Colonic mucosa (tissue), 4 donors: ENCODE results near the gene RNU2-1. TPM values are rescaled to one million over a fixed set of nuclear protein-coding genes. Genes with fewer than 3 reads are reported as not detected.
A peak's percentile ranks its signal among the peaks of the same experiment; 100 is the strongest.

Source experiments
- DNase-seq: peaks from one replicate; pipeline ENCODE4 v3.0.0-alpha.2; 2020
- H3K27ac ChIP-seq: fragments of 200-600 bp; one replicate; pipeline ENCODE4 v1.8.0; 2021
- H3K27me3 ChIP-seq: fragments of 200-600 bp; one replicate; pipeline ENCODE4 v1.8.0; 2021
- H3K36me3 ChIP-seq: fragments of 200-600 bp; one replicate; pipeline ENCODE4 v1.8.0; 2021
- H3K4me1 ChIP-seq: fragments of 200-600 bp; one replicate; pipeline ENCODE4 v1.8.0; 2021; ENCODE audit warnings: mild to moderate bottlenecking
- H3K4me3 ChIP-seq: fragments of 200-600 bp; one replicate; pipeline ENCODE4 v1.8.0; 2021
- H3K9ac ChIP-seq, 2 donors: one replicate each; pipeline ENCODE4 v1.7.0; 2013; ENCODE audit warnings: control low read depth in 2 of 2, low read depth in 2 of 2, low read length in 2 of 2
- H3K9me3 ChIP-seq: fragments of 200-600 bp; one replicate; pipeline ENCODE4 v1.8.0; 2021
- intact Hi-C: fragments of 100-400 bp; cut with DNase I; formaldehyde crosslinking; loops from one replicate; pipeline ENCODE4 v1.14.1; 2022
- total RNA-seq, 2 donors: library from RNA; stranded (reverse); fragmentation: NEBNext Ultra II Directional in 1 of 2; extraction: Animal tissue kit (Norgen Biotek cat#: 25700) in 1 of 2; gene quantifications; one replicate each; pipeline ENCODE4 v1.2.1, GENCODE V29; 2021
- TF ChIP-seq, protein P1 (sequence below): fragments of 200-600 bp; IDR thresholded peaks from one replicate; pipeline ENCODE4 v1.8.0; 2022; ENCODE audit warnings: antibody characterized with exemption, mild to moderate bottlenecking
- donor health status: healthy.
- donor health status: DM: no; HTN: no; CAD: no.
- donor health status: DM: no; HTN: no; CAD: no.

RNU2-1 gene
- total RNA-seq, 2 donors from 2014 or later, result 2,735 to 6,693 TPM

DNA sequence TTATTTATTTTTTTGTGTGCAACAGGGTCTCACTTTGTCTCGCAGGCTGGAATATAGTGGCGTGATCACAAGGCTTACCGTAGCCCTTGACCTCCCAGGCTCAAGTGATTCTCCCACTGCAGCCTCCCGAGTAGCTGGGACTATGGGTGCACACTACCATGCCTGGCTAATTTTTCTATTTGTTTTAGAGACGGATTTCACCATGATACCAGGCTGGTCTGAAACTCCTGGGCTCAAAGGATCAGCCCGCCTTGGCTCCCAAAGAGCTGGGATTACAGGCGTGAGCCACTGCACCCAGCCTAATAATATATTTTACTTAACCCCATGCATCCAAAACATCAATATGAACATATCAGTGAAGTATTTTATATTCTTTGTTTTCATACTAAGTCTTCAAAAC, 7.4 kb downstream of the RNU2-1 start:
- peak; percentile 1 for DNase-seq
- Histone ChIP-seq H3K27me3 (no peaks in the 10 kb centered on the region), H3K27ac (no peak overlapping the region), H3K4me3 (no peak overlapping the region), H3K36me3 (no peaks in the 10 kb centered on the region), H3K4me1 (no peaks in the 10 kb centered on the region), H3K9ac (no peak overlapping the region), H3K9me3 (no peaks in the 10 kb centered on the region)
- intact Hi-C loops, result no loop called here
- TF ChIP-seq, protein P1, sequence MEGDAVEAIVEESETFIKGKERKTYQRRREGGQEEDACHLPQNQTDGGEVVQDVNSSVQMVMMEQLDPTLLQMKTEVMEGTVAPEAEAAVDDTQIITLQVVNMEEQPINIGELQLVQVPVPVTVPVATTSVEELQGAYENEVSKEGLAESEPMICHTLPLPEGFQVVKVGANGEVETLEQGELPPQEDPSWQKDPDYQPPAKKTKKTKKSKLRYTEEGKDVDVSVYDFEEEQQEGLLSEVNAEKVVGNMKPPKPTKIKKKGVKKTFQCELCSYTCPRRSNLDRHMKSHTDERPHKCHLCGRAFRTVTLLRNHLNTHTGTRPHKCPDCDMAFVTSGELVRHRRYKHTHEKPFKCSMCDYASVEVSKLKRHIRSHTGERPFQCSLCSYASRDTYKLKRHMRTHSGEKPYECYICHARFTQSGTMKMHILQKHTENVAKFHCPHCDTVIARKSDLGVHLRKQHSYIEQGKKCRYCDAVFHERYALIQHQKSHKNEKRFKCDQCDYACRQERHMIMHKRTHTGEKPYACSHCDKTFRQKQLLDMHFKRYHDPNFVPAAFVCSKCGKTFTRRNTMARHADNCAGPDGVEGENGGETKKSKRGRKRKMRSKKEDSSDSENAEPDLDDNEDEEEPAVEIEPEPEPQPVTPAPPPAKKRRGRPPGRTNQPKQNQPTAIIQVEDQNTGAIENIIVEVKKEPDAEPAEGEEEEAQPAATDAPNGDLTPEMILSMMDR, result no peak

DNA sequence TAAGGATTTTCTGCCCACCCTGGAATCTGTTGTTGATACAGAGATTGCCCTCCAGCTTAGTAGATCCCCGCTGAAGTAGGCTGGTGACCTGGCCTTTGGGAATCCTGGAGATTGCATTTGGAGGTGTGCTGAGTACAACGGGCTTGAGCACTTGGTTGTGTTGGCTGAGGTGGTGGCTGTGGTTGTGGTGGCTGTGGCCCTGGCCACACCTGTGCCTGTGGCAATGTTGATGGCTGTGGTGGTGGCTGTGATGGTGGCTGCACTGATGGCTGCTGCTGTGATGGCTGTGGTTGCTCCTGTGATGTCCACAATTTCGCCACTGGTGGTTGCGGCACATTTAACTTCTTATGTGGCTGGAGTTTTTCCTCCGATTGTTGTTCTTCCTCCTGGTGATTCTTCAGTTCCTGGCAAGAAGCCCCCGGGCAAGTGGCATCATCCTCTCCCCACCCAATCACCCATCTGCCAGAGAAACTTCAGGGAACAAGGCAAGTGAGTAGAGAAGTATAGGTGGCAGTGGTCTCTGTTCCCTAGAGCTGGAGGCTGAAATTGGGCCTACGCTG, 9.6 kb downstream of the RNU2-1 start:
- Histone ChIP-seq H3K4me1 (no peaks in the 10 kb centered on the region), H3K4me3 (no peak overlapping the region), H3K27ac (no peak overlapping the region), H3K36me3 (no peaks in the 10 kb centered on the region), H3K27me3 (no peaks in the 10 kb centered on the region), H3K9me3 (no peaks in the 10 kb centered on the region), H3K9ac (no peak overlapping the region)
- TF ChIP-seq, protein P1, result no peak
- peak; percentile 3 for DNase-seq
- intact Hi-C loops, result no loop called here

DNA sequence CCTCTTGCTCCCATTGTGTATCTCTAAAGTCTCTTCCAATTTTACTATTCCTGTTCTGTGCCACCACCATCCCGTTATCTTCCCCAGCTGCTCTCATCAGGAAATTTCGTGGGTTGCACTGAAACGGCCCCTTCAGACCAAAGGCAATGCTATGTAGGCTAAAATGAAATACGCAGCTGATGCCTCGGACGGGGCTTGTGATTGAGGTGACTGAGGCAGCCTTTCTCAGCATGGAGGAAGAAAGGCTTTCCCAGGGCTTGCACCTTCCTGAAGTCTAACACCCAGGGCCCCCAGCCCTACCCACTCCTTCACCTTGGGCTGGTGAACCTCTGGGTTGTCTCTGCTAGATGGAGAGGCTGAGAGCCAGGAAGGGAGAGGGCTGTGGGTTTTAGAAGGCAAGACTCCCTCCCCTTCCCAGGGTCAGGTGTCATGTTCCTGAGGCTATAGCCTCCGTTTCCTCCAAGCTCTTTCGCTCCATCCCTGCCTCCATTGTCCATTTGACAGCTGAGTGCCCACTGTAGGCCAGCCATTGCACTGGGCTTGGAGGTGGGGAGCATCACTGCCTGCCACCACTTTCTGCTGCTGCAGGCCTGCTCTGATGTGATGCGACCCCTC, 13.2 kb downstream of the RNU2-1 start:
- Histone ChIP-seq H3K9me3 (no peaks in the 10 kb centered on the region), H3K4me3 (no peak overlapping the region), H3K4me1 (no peaks in the 10 kb centered on the region), H3K27ac (no peak overlapping the region), H3K27me3 (no peaks in the 10 kb centered on the region), H3K36me3 (no peaks in the 10 kb centered on the region), H3K9ac (no peak overlapping the region)
- TF ChIP-seq, protein P1, result no peak
- intact Hi-C loops, result no loop called here
- no peak for DNase-seq

DNA sequence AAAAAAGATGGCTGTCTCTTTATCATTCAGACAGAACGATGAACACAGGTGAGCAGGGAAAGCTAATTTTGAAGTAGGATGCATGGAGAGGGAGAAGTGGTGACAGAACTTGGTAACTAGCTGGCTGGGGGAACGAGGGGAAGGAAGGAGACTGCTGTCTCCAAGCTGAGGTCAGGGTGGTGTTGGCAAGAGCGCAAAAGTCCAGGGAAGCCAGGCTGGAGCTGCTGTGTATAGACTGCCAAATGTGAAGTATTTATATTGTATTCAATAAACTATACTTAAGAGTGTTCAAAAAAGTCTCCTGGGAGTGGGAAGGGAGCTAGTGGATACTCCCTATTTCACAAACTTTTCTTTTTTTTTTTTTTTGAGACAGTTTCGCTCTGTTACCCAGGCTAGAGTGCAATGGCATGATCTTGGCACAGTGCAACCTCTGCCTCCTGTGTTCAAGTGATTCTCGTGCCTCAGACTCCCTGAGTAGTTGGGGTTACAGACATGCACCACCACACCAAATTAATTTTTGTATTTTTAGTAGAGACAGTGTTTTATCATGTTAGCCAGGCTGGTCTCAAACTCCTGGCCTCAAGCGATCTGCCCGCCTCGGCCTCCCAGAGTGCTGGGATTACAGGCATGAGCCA, 13.9 kb downstream of the RNU2-1 start:
- H3K9me3 ChIP-seq, result no peaks in the 10 kb centered on the region

DNA sequence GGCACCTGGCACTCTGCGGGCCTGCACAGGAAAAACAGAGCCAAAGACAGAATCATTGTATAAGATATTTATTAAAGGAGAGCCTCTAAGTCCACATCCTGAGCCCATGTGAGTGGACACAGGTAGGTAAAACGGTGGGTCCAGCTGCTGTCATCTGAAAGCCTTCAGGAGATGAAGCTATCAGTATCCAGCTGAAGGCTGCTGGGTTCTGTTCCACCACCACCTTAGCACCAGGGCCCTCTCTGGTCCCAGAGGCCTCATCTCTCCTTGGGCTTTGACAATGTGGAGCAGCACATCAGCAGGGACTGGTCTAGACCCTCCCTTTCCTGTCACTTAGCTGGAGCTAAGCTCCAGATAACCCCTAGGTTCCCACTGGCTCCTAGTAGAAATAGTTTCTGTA, 14.8 kb downstream of the RNU2-1 start:
- no peak overlapping the region for H3K27ac ChIP-seq
- H3K9me3 ChIP-seq, result no peaks in the 10 kb centered on the region
- no peaks in the 10 kb centered on the region for H3K36me3 ChIP-seq

More for the DNA sequence above, 13.9 kb downstream of the RNU2-1 start:
- Histone ChIP-seq H3K27ac (no peak overlapping the region), H3K4me3 (no peak overlapping the region), H3K9ac (no peak overlapping the region), H3K36me3 (no peaks in the 10 kb centered on the region), H3K27me3 (no peaks in the 10 kb centered on the region), H3K4me1 (no peaks in the 10 kb centered on the region)
- TF ChIP-seq, protein P1, result no peak
- no peak for DNase-seq
- intact Hi-C loops, result no loop called here

More for the DNA sequence above, 14.8 kb downstream of the RNU2-1 start:
- intact Hi-C loops, result no loop called here
- Histone ChIP-seq H3K4me3 (no peak overlapping the region), H3K9ac (no peak overlapping the region), H3K4me1 (no peaks in the 10 kb centered on the region), H3K27me3 (no peaks in the 10 kb centered on the region)
- DNase-seq, result no peak
- TF ChIP-seq, protein P1, result no peak
